Left lung (tissue), 10 donors: Measurements from ENCODE around the gene TMEM106C. TPM values are rescaled to one million over a fixed set of nuclear protein-coding genes. Genes with fewer than 3 reads are reported as not detected.
A peak's percentile ranks its signal among the peaks of the same experiment; 100 is the strongest.

ENCODE experiments used
- ATAC-seq: fragments of 200-7000 bp; cut with Tn5 transposase; one replicate; pipeline ENCODE4 v1.9.1; 2020; ENCODE audit warnings: moderate library complexity
- DNase-seq, 4 donors: peaks; one replicate each; pipeline ENCODE4 v3.0.0-alpha.2; 2013 to 2020
- H3K27ac ChIP-seq, 2 donors: fragments of 200-600 bp; sonication (generic) in 1 of 2; one replicate each; pipeline versions ENCODE4 v1.5.0 to v1.8.0; 2020 to 2021
- H3K27me3 ChIP-seq, 2 donors: fragments of 200-600 bp; sonication (generic) in 1 of 2; one replicate each; pipeline versions ENCODE4 v1.5.0 to v1.8.0; 2020 to 2021
- H3K36me3 ChIP-seq, 2 donors: fragments of 200-600 bp; sonication (generic) in 1 of 2; one replicate each; pipeline versions ENCODE4 v1.5.0 to v1.8.0; 2020 to 2021
- H3K4me1 ChIP-seq, 2 donors: fragments of 200-600 bp; one replicate each; pipeline ENCODE4 v1.8.0; 2021
- H3K4me3 ChIP-seq, 2 donors: fragments of 200-600 bp; sonication (generic) in 1 of 2; one replicate each; pipeline versions ENCODE4 v1.5.0 to v1.8.0; 2020 to 2021; ENCODE audit warnings: mild to moderate bottlenecking in 1 of 2
- H3K9me3 ChIP-seq, 2 donors: fragments of 200-600 bp; sonication (generic) in 1 of 2; one replicate each; pipeline versions ENCODE4 v1.5.0 to v1.8.0; 2020 to 2021
- CTCF ChIP-seq, 2 donors: fragments of 200-600 bp; sonication (generic) in 1 of 2; IDR thresholded peaks; one replicate each; pipeline versions ENCODE4 v1.5.0 to v1.8.0; 2021; ENCODE audit warnings: antibody characterized with exemption in 2 of 2
- intact Hi-C, 2 donors: fragments of 100-400 bp; cut with DNase I; formaldehyde crosslinking; loops; one replicate each; pipeline versions ENCODE4 v1.11.2 to v1.14.2; 2022
- polyA plus RNA-seq, 6 donors: library from polyadenylated mRNA; unstranded; fragments of 120-200 nt; gene quantifications; one replicate each; pipeline ENCODE4 v1.2.1, GENCODE V29; 2013; ENCODE audit not compliant: insufficient read length in 6 of 6
- total RNA-seq, 2 donors: library from RNA; stranded (reverse); fragmentation: NEBNext Ultra II Directional; extraction: Animal tissue kit (Norgen Biotek cat#: 25700); gene quantifications; one replicate each; pipeline ENCODE4 v1.2.1, GENCODE V29; 2021
- donor health status: DM: no; HTN: yes; CAD: no.
- donor health status: DM: no; HTN: no; CAD: no.

TMEM106C gene
- total and polyA plus RNA-seq, 8 donors = 43.1 to 99.3 (median 82.1) TPM

GRCh38 chr12:47938594-47938993, 24.8 kb upstream of the TMEM106C start:
- no peak for DNase-seq
- no peaks in the 10 kb centered on the region for H3K9me3 ChIP-seq
- H3K36me3 ChIP-seq = no peaks in the 10 kb centered on the region
- no peaks in the 10 kb centered on the region for H3K4me1 ChIP-seq
- H3K27me3 ChIP-seq = peaks cover 5 to 29% of the 10 kb centered on the region in 2 donors
- TF ChIP-seq CTCF (IDR thresholded peaks at IDR 0.05) = no peak
- intact Hi-C loops = no loop called here
- ATAC-seq = no peak
- H3K4me3 ChIP-seq = no peak overlapping the region
- H3K27ac ChIP-seq = no peak overlapping the region

GRCh38 chr12:47939009-47939601, 24.3 kb upstream of the TMEM106C start:
- ATAC-seq (peak; percentile 9), DNase-seq (no peak)
- no peaks in the 10 kb centered on the region for H3K36me3 ChIP-seq
- H3K27ac ChIP-seq = no peak overlapping the region
- intact Hi-C loops = no loop called here
- H3K9me3 ChIP-seq = no peaks in the 10 kb centered on the region
- no peak for TF ChIP-seq CTCF (IDR thresholded peaks at IDR 0.05)
- peaks cover 5 to 31% of the 10 kb centered on the region in 2 donors for H3K27me3 ChIP-seq
- no peak overlapping the region for H3K4me3 ChIP-seq
- no peaks in the 10 kb centered on the region for H3K4me1 ChIP-seq

GRCh38 chr12:47940773-47941474, 22.5 kb upstream of the TMEM106C start:
- H3K36me3 ChIP-seq = no peaks in the 10 kb centered on the region
- no peak for TF ChIP-seq CTCF (IDR thresholded peaks at IDR 0.05)
- H3K27ac ChIP-seq = no peak overlapping the region
- H3K27me3 ChIP-seq = peaks cover 5 to 31% of the 10 kb centered on the region in 2 donors
- H3K4me1 ChIP-seq = no peaks in the 10 kb centered on the region
- no peaks in the 10 kb centered on the region for H3K9me3 ChIP-seq
- no peak overlapping the region for H3K4me3 ChIP-seq
- no peak for DNase-seq
- intact Hi-C loops = no loop called here
- no peak for ATAC-seq

- ATAC-seq = no peak
Observed at GRCh38 chr12:47941475-47941780, 22.0 kb upstream of the TMEM106C start.

More at GRCh38 chr12:47941475-47941780, 22.0 kb upstream of the TMEM106C start:
- H3K27me3 ChIP-seq = peaks cover 5 to 31% of the 10 kb centered on the region in 2 donors
- H3K4me1 ChIP-seq = peaks cover 0 to 2% of the 10 kb centered on the region in 2 donors
- DNase-seq = no peak
- H3K36me3 ChIP-seq = no peaks in the 10 kb centered on the region
- no peak for TF ChIP-seq CTCF (IDR thresholded peaks at IDR 0.05)
- H3K4me3 ChIP-seq = no peak overlapping the region
- intact Hi-C loops = no loop called here
- H3K27ac ChIP-seq = no peak overlapping the region
- H3K9me3 ChIP-seq = no peaks in the 10 kb centered on the region
